ENCODE results near the gene ARHGAP8. TPM values are rescaled to one million over a fixed set of nuclear protein-coding genes. Genes with fewer than 3 reads are reported as not detected.

ARHGAP8 gene
- total RNA-seq, 4 donors from 2014 or later, result 1.7 to 5.7 (median 3.0) TPM

- Histone ChIP-seq H3K27ac (no peak overlapping the region), H3K9me3 (no peaks in the 10 kb centered on the region), H3K36me3 (no peaks in the 10 kb centered on the region), H3K27me3 (no peaks in the 10 kb centered on the region), H3K4me3 (no peak overlapping the region), H3K4me1 (no peaks in the 10 kb centered on the region)
- 68 to 73% methylated on average over 17 of the region's 17 CpGs for WGBS, 2 donors
- DNase-seq (ENCODE audit: low spot score in 2 of 2), result no peak
- TF ChIP-seq CTCF (IDR thresholded peaks at IDR 0.05) (no peak), POLR2A (IDR thresholded peaks at IDR 0.05) (no peak), EP300 (IDR thresholded peaks at IDR 0.05) (no peak)
These were observed 28.6 kb downstream of the ARHGAP8 start for GRCh38 chr22:44780876-44781449.

- no peak for DNase-seq (ENCODE audit: low spot score in 2 of 2)
- Histone ChIP-seq H3K4me1 (no peaks in the 10 kb centered on the region), H3K9me3 (no peaks in the 10 kb centered on the region), H3K36me3 (no peaks in the 10 kb centered on the region), H3K4me3 (no peak overlapping the region), H3K27ac (no peak overlapping the region), H3K27me3 (no peaks in the 10 kb centered on the region)
- 59 to 67% methylated on average over 17 of the region's 17 CpGs for WGBS, 2 donors
- no peak for TF ChIP-seq CTCF (IDR thresholded peaks at IDR 0.05)
These were observed 30.1 kb downstream of the ARHGAP8 start for GRCh38 chr22:44782363-44782963.

- no peak for DNase-seq (ENCODE audit: low spot score in 2 of 2)
- 56 to 72% methylated on average over 10 of the region's 10 CpGs for WGBS, 2 donors
- no peaks in the 10 kb centered on the region for H3K9me3 ChIP-seq
- TF ChIP-seq POLR2A (IDR thresholded peaks at IDR 0.05), result no peak
- TF ChIP-seq CTCF (IDR thresholded peaks at IDR 0.05), result no peak
- no peak for TF ChIP-seq EP300 (IDR thresholded peaks at IDR 0.05)
- H3K27ac ChIP-seq, result no peak overlapping the region
- no peak overlapping the region for H3K4me3 ChIP-seq
- H3K27me3 ChIP-seq, result no peaks in the 10 kb centered on the region
- no peaks in the 10 kb centered on the region for H3K36me3 ChIP-seq
- H3K4me1 ChIP-seq, result no peaks in the 10 kb centered on the region
These were observed 30.7 kb downstream of the ARHGAP8 start for GRCh38 chr22:44783091-44783490.

GRCh38 chr22:44783581-44783980 is 31.2 kb downstream of the ARHGAP8 start:
- Histone ChIP-seq H3K9me3 (no peaks in the 10 kb centered on the region), H3K27me3 (no peaks in the 10 kb centered on the region), H3K4me1 (no peaks in the 10 kb centered on the region), H3K27ac (no peak overlapping the region), H3K4me3 (no peak overlapping the region), H3K36me3 (no peaks in the 10 kb centered on the region)
- WGBS, 2 donors, result 26 to 51% methylated on average over 14 of the region's 14 CpGs
- no peak for DNase-seq (ENCODE audit: low spot score in 2 of 2)
- TF ChIP-seq EP300 (IDR thresholded peaks at IDR 0.05) (no peak), CTCF (IDR thresholded peaks at IDR 0.05) (no peak), POLR2A (IDR thresholded peaks at IDR 0.05) (no peak)

- Histone ChIP-seq H3K27ac (no peak overlapping the region), H3K4me3 (no peak overlapping the region), H3K27me3 (no peaks in the 10 kb centered on the region), H3K36me3 (no peaks in the 10 kb centered on the region), H3K9me3 (no peaks in the 10 kb centered on the region), H3K4me1 (no peaks in the 10 kb centered on the region)
- 90 to 91% methylated on average over 22 to 23 of the region's 23 CpGs for WGBS, 2 donors
- TF ChIP-seq POLR2A (IDR thresholded peaks at IDR 0.05) (no peak), EP300 (IDR thresholded peaks at IDR 0.05) (no peak), CTCF (IDR thresholded peaks at IDR 0.05) (no peak)
- DNase-seq (ENCODE audit: low spot score in 2 of 2), result no peak
These were observed 33.8 kb downstream of the ARHGAP8 start for GRCh38 chr22:44786136-44786535.

Data from tibial nerve (tissue), 4 donors.